ENCODE results near the gene SLC39A11. TPM values are rescaled to one million over a fixed set of nuclear protein-coding genes. Genes with fewer than 3 reads are reported as not detected.

The SLC39A11 gene
- total and polyA plus RNA-seq, 4 donors: 9.3 to 49.3 (median 24.7) TPM

GRCh38 chr17:72714357-72714966 lies 378.0 kb downstream of the SLC39A11 start:
- TF ChIP-seq CTCF (IDR thresholded peaks at IDR 0.05; ENCODE audit: control extremely low read depth, extremely low read depth): no peak
- H3K9ac ChIP-seq (ENCODE audit: insufficient read depth in 1 of 2, low read length in 2 of 2): no peak overlapping the region
- H3K4me1 ChIP-seq (ENCODE audit: control insufficient read depth in 5 of 5, insufficient read depth in 5 of 5, low read length in 5 of 5): peaks cover 0 to 3% (median 0%) of the 10 kb centered on the region in 5 donors
- no peaks in the 10 kb centered on the region for H3K36me3 ChIP-seq (ENCODE audit: control insufficient read depth in 4 of 4, insufficient read depth in 4 of 4, low read length in 4 of 4)
- no peak overlapping the region for H3K4me3 ChIP-seq
- no peak for ATAC-seq (ENCODE audit: insufficient read depth, low FRiP score)
- 52 to 72% methylated on average over 9 of the region's 9 CpGs for WGBS, 2 donors
- no peak for DNase-seq
- H3K27me3 ChIP-seq (ENCODE audit: control insufficient read depth in 3 of 3, insufficient read depth in 3 of 3, low read length in 2 of 3): no peaks in the 10 kb centered on the region
- H3K9me3 ChIP-seq (ENCODE audit: control insufficient read depth in 4 of 4, insufficient read depth in 3 of 4, low read length in 3 of 4): peaks cover 0 to 7% (median 3%) of the 10 kb centered on the region in 4 donors
- H3K27ac ChIP-seq (ENCODE audit: low read depth in 1 of 2, low read length in 1 of 2): no peak overlapping the region

- 96 to 98% methylated on average over 7 of the region's 7 CpGs for WGBS, 2 donors
Observed at GRCh38 chr17:72713701-72714100, 378.8 kb downstream of the SLC39A11 start.

GRCh38 chr17:72711521-72712310 lies 380.8 kb downstream of the SLC39A11 start:
- Histone ChIP-seq H3K4me3 (no peak overlapping the region), H3K9me3 (ENCODE audit: control insufficient read depth in 4 of 4, insufficient read depth in 3 of 4, low read length in 3 of 4) (peaks cover 0 to 10% (median 5%) of the 10 kb centered on the region in 4 donors), H3K27me3 (ENCODE audit: control insufficient read depth in 3 of 3, insufficient read depth in 3 of 3, low read length in 2 of 3) (no peaks in the 10 kb centered on the region), H3K27ac (ENCODE audit: low read depth in 1 of 2, low read length in 1 of 2) (no peak overlapping the region), H3K9ac (ENCODE audit: insufficient read depth in 1 of 2, low read length in 2 of 2) (no peak overlapping the region), H3K36me3 (ENCODE audit: control insufficient read depth in 4 of 4, insufficient read depth in 4 of 4, low read length in 4 of 4) (no peaks in the 10 kb centered on the region), H3K4me1 (ENCODE audit: control insufficient read depth in 5 of 5, insufficient read depth in 5 of 5, low read length in 5 of 5) (peaks cover 0 to 3% (median 0%) of the 10 kb centered on the region in 5 donors)
- ATAC-seq (ENCODE audit: insufficient read depth, low FRiP score): no peak
- DNase-seq: no peak
- no peak for TF ChIP-seq CTCF (IDR thresholded peaks at IDR 0.05; ENCODE audit: control extremely low read depth, extremely low read depth)
- 84% methylated on average over 3 of the region's 3 CpGs for WGBS, 2 donors

More at GRCh38 chr17:72713701-72714100, 378.8 kb downstream of the SLC39A11 start:
- no peak overlapping the region for H3K27ac ChIP-seq (ENCODE audit: low read depth in 1 of 2, low read length in 1 of 2)
- no peak overlapping the region for H3K4me3 ChIP-seq
- H3K9me3 ChIP-seq (ENCODE audit: control insufficient read depth in 4 of 4, insufficient read depth in 3 of 4, low read length in 3 of 4): peaks cover 0 to 10% (median 4%) of the 10 kb centered on the region in 4 donors
- ATAC-seq (ENCODE audit: insufficient read depth, low FRiP score) (no peak), DNase-seq (no peak)
- TF ChIP-seq CTCF (IDR thresholded peaks at IDR 0.05; ENCODE audit: control extremely low read depth, extremely low read depth): no peak
- no peak overlapping the region for H3K9ac ChIP-seq (ENCODE audit: insufficient read depth in 1 of 2, low read length in 2 of 2)
- peaks cover 0 to 3% (median 0%) of the 10 kb centered on the region in 5 donors for H3K4me1 ChIP-seq (ENCODE audit: control insufficient read depth in 5 of 5, insufficient read depth in 5 of 5, low read length in 5 of 5)
- no peaks in the 10 kb centered on the region for H3K27me3 ChIP-seq (ENCODE audit: control insufficient read depth in 3 of 3, insufficient read depth in 3 of 3, low read length in 2 of 3)
- no peaks in the 10 kb centered on the region for H3K36me3 ChIP-seq (ENCODE audit: control insufficient read depth in 4 of 4, insufficient read depth in 4 of 4, low read length in 4 of 4)

All from lung (tissue), 12 donors.